Naive thymus-derived CD4-positive, alpha-beta T cell (primary cell): ENCODE measurements around the gene FKBP5. TPM values are rescaled to one million over a fixed set of nuclear protein-coding genes. Genes with fewer than 3 reads are reported as not detected.

ENCODE experiments used
- ATAC-seq: fragments of 150-1000 bp; cut with Tn5 transposase; 2 replicates; pipeline ENCODE4 v1.10.0; 2021; ENCODE audit warnings: mild to moderate bottlenecking, moderate library complexity
- CTCF ChIA-PET: fragments of 350-600 bp; sonication (Branson Sonifier 250); formaldehyde crosslinking; loops from one replicate; lab custom pipeline; 2021; ENCODE audit warnings: antibody characterized with exemption; lab: Charles Lee
- POLR2A ChIA-PET: fragments of 350-600 bp; sonication (Branson Sonifier 250); formaldehyde crosslinking; loops from one replicate; lab custom pipeline; 2021; ENCODE audit warnings: antibody characterized with exemption, inconsistent platforms; lab: Charles Lee
- DNase-seq, 9 donors: peaks; one replicate each; pipeline versions ENCODE4 v3.0.0 to v3.0.0-alpha.2; 2020 to 2022; ENCODE audit warnings: mixed read lengths in 1 of 9
- H3K27ac ChIP-seq: one replicate; pipeline ENCODE4 v1.7.0; 2013; ENCODE audit warnings: mild to moderate bottlenecking, low read depth, low read length, moderate library complexity
- H3K27me3 ChIP-seq, 2 donors: one replicate each; pipeline ENCODE4 v1.7.0; 2013; ENCODE audit warnings: low read length in 2 of 2, mild to moderate bottlenecking in 2 of 2, moderate library complexity in 2 of 2; ENCODE audit not compliant: control insufficient read depth in 2 of 2, insufficient read depth in 2 of 2
- H3K36me3 ChIP-seq, 3 experiments: 1 replicate in 2 of 3; 2 replicates in 1 of 3; pipeline ENCODE4 v1.7.0; 2013; ENCODE audit warnings: low read length in 3 of 3, mild to moderate bottlenecking in 3 of 3, moderate library complexity in 1 of 3; ENCODE audit not compliant: insufficient read depth in 3 of 3, control insufficient read depth in 2 of 3
- H3K4me1 ChIP-seq, 2 donors: one replicate each; pipeline ENCODE4 v1.7.0; 2013; ENCODE audit warnings: low read length in 2 of 2, mild to moderate bottlenecking in 2 of 2, moderate library complexity in 1 of 2; ENCODE audit not compliant: control insufficient read depth in 2 of 2, insufficient read depth in 2 of 2
- H3K4me3 ChIP-seq: 2 replicates; pipeline ENCODE4 v1.7.0; 2013; ENCODE audit warnings: mild to moderate bottlenecking, low read length
- H3K9me3 ChIP-seq, 3 experiments: 1 replicate in 2 of 3; 2 replicates in 1 of 3; pipeline ENCODE4 v1.7.0; 2013; ENCODE audit warnings: low read length in 3 of 3; ENCODE audit not compliant: control insufficient read depth in 2 of 3
- H3K27ac Mint-ChIP-seq, 9 donors: one replicate each; pipeline ENCODE4 v1.8.0; 2020 to 2022; ENCODE audit warnings: mixed read lengths in 9 of 9, mild to moderate bottlenecking in 8 of 9, moderate library complexity in 5 of 9, inconsistent platforms in 2 of 9
- H3K27me3 Mint-ChIP-seq, 5 donors: one replicate each; pipeline ENCODE4 v1.8.0; 2021 to 2022; ENCODE audit warnings: mixed read lengths in 5 of 5, mild to moderate bottlenecking in 1 of 5
- H3K36me3 Mint-ChIP-seq, 5 donors: one replicate each; pipeline ENCODE4 v1.8.0; 2020 to 2022; ENCODE audit warnings: mixed read lengths in 5 of 5, mild to moderate bottlenecking in 3 of 5, inconsistent platforms in 1 of 5
- H3K4me1 Mint-ChIP-seq, 7 donors: one replicate each; pipeline ENCODE4 v1.8.0; 2020 to 2022; ENCODE audit warnings: mixed read lengths in 7 of 7, mild to moderate bottlenecking in 3 of 7, inconsistent platforms in 1 of 7
- H3K4me3 Mint-ChIP-seq, 10 donors: one replicate each; pipeline ENCODE4 v1.8.0; 2020 to 2022; ENCODE audit warnings: mild to moderate bottlenecking in 10 of 10, mixed read lengths in 10 of 10, moderate library complexity in 6 of 10, inconsistent platforms in 2 of 10
- H3K9me3 Mint-ChIP-seq, 11 donors: one replicate each; pipeline ENCODE4 v1.8.0; 2020 to 2022; ENCODE audit warnings: mixed read lengths in 11 of 11, mild to moderate bottlenecking in 4 of 11, inconsistent platforms in 1 of 11, moderate library complexity in 1 of 11
- intact Hi-C, 2 donors: fragments of 100-400 bp; cut with micrococcal nuclease; formaldehyde crosslinking; loops; one replicate each; pipeline ENCODE4 v1.15.1; 2023
- polyA plus RNA-seq, 2 donors: library from polyadenylated mRNA; unstranded; fragments of 300-500 nt; fragmentation: Illumina TruSeq; gene quantifications; one replicate each; pipeline ENCODE4 v1.2.3, GENCODE V29; 2021
- total RNA-seq, 6 experiments: library from RNA in 5 of 6; stranded (reverse) in 5 of 6; gene quantifications; 1 replicate in 5 of 6; 2 replicates in 1 of 6; pipeline ENCODE4 v1.2.3 and lab custom pipeline; 2021 to 2026

Gene FKBP5
- total and polyA plus RNA-seq, 7 experiments from 2014 or later = 56.7 to 324 (median 80.2) TPM

GRCh38 chr6:35626401-35626800, 62.3 kb downstream of the FKBP5 start:
- DNase-seq (no peak), ATAC-seq (no peak)
- H3K4me1 ChIP-seq = peaks cover 5 to 31% of the 10 kb centered on the region in 2 donors
- peaks cover 0 to 23% (median 6%) of the 10 kb centered on the region in 3 experiments for H3K36me3 ChIP-seq
- no peak overlapping the region for H3K4me3 Mint-ChIP-seq
- peaks cover 15 to 61% (median 54%) of the 10 kb centered on the region in 7 donors for H3K4me1 Mint-ChIP-seq
- no peak overlapping the region for H3K27ac ChIP-seq
- H3K4me3 ChIP-seq = no peak overlapping the region
- peak overlapping the region in 7 of 9 donors; percentile 9 to 80 (median 61) for H3K27ac Mint-ChIP-seq
- H3K27me3 ChIP-seq = no peaks in the 10 kb centered on the region
- intact Hi-C loops = no loop called here
- no peaks in the 10 kb centered on the region for H3K9me3 ChIP-seq
- H3K27me3 Mint-ChIP-seq = no peaks in the 10 kb centered on the region
- H3K9me3 Mint-ChIP-seq = peaks cover 0 to 1% (median 0%) of the 10 kb centered on the region in 11 donors
- POLR2A ChIA-PET = interaction anchor here (0.8 to 12.0 kb wide), 5 partner anchors 9 to 108 kb away, joined by 3 to 402 read pairs (median 4); no protein-coding TSS in a partner anchor
- H3K36me3 Mint-ChIP-seq = peaks cover 4 to 49% (median 29%) of the 10 kb centered on the region in 5 donors
- CTCF ChIA-PET = interaction anchor here (0.6 to 12.0 kb wide), 7 partner anchors 24 to 109 kb away, joined by 3 to 364 read pairs (median 5); partner anchors contain the start of gene ARMC12

GRCh38 chr6:35624341-35625070, 64.2 kb downstream of the FKBP5 start:
- Mint-ChIP-seq H3K9me3 (peaks cover 0 to 1% (median 0%) of the 10 kb centered on the region in 11 donors), H3K4me1 (peaks cover 13 to 66% (median 55%) of the 10 kb centered on the region in 7 donors), H3K4me3 (peak overlapping the region in 9 of 10 donors; percentile 11 to 49 (median 34)), H3K36me3 (peaks cover 0 to 40% (median 27%) of the 10 kb centered on the region in 5 donors), H3K27me3 (no peaks in the 10 kb centered on the region), H3K27ac (peak overlapping the region; percentile 64 to 93 (median 90))
- POLR2A ChIA-PET = interaction anchor here (0.6 to 12.0 kb wide), 13 partner anchors 14 to 112 kb away, joined by 3 to 402 read pairs (median 11); partner anchors contain the start of gene ARMC12
- Histone ChIP-seq H3K27me3 (no peaks in the 10 kb centered on the region), H3K4me1 (peaks cover 5 to 35% of the 10 kb centered on the region in 2 donors), H3K9me3 (no peaks in the 10 kb centered on the region), H3K4me3 (no peak overlapping the region), H3K27ac (peak overlapping the region; percentile 66), H3K36me3 (peaks cover 0 to 13% (median 6%) of the 10 kb centered on the region in 3 experiments)
- peak in 7 of 9 donors; percentile 40 to 75 (median 70) for DNase-seq
- intact Hi-C loops = loop anchor here (1.0 to 2.0 kb wide), 6 partner anchors 23 to 112 kb away; partner anchors contain the start of genes ARMC12 (in 1 of the 2) and FKBP5 (in 1 of the 2)
- peak; percentile 88 for ATAC-seq
- CTCF ChIA-PET = interaction anchor here (0.6 to 12.0 kb wide), 31 partner anchors 8 to 1553 kb away, joined by 3 to 364 read pairs (median 5); partner anchors contain the start of gene ARMC12

- H3K9me3 ChIP-seq = no peaks in the 10 kb centered on the region
- intact Hi-C loops = loop anchor here in 1 of 2 donors (2.0 kb wide), 1 partner anchor 19 kb away; no protein-coding TSS in a partner anchor
- CTCF ChIA-PET = interaction anchor here (0.6 to 12.0 kb wide), 8 partner anchors 19 to 307 kb away, joined by 3 to 364 read pairs (median 6); partner anchors contain the start of gene ARMC12
- H3K36me3 ChIP-seq = peaks cover 0 to 14% (median 5%) of the 10 kb centered on the region in 3 experiments
- H3K4me1 Mint-ChIP-seq = peaks cover 19 to 77% (median 66%) of the 10 kb centered on the region in 7 donors
- H3K36me3 Mint-ChIP-seq = peaks cover 4 to 55% (median 39%) of the 10 kb centered on the region in 5 donors
- H3K27ac Mint-ChIP-seq = peak overlapping the region in 8 of 9 donors; percentile 81 to 95 (median 88)
- DNase-seq (peak in 2 of 9 donors; percentile 15 to 25), ATAC-seq (no peak)
- H3K4me3 ChIP-seq = no peak overlapping the region
- peak overlapping the region in 7 of 10 donors; percentile 40 to 73 (median 56) for H3K4me3 Mint-ChIP-seq
- H3K27me3 Mint-ChIP-seq = no peaks in the 10 kb centered on the region
- H3K4me1 ChIP-seq = peaks cover 5 to 42% of the 10 kb centered on the region in 2 donors
- H3K27me3 ChIP-seq = no peaks in the 10 kb centered on the region
- peak overlapping the region; percentile 14 for H3K27ac ChIP-seq
- POLR2A ChIA-PET = interaction anchor here (0.8 to 12.0 kb wide), 6 partner anchors 19 to 113 kb away, joined by 3 to 402 read pairs (median 10); no protein-coding TSS in a partner anchor
- peaks cover 0 to 1% (median 0%) of the 10 kb centered on the region in 11 donors for H3K9me3 Mint-ChIP-seq
Measured at GRCh38 chr6:35622283-35622682, 66.4 kb downstream of the FKBP5 start.

- peak overlapping the region in 6 of 10 donors; percentile 12 to 68 (median 30) for H3K4me3 Mint-ChIP-seq
- POLR2A ChIA-PET = interaction anchor here (0.7 to 12.0 kb wide), 6 partner anchors 18 to 112 kb away, joined by 3 to 402 read pairs (median 8); no protein-coding TSS in a partner anchor
- peaks cover 5 to 54% of the 10 kb centered on the region in 2 donors for H3K4me1 ChIP-seq
- peak overlapping the region in 8 of 9 donors; percentile 48 to 95 (median 82) for H3K27ac Mint-ChIP-seq
- H3K9me3 ChIP-seq = no peaks in the 10 kb centered on the region
- H3K27ac ChIP-seq = no peak overlapping the region
- no peaks in the 10 kb centered on the region for H3K27me3 Mint-ChIP-seq
- H3K36me3 Mint-ChIP-seq = peaks cover 4 to 47% (median 29%) of the 10 kb centered on the region in 5 donors
- no peak for DNase-seq
- CTCF ChIA-PET = interaction anchor here (0.7 to 12.0 kb wide), 7 partner anchors 18 to 115 kb away, joined by 3 to 364 read pairs (median 5); partner anchors contain the start of gene ARMC12
- intact Hi-C loops = no loop called here
- no peaks in the 10 kb centered on the region for H3K27me3 ChIP-seq
- no peak for ATAC-seq
- no peak overlapping the region for H3K4me3 ChIP-seq
- H3K36me3 ChIP-seq = peaks cover 0 to 14% (median 0%) of the 10 kb centered on the region in 3 experiments
- H3K9me3 Mint-ChIP-seq = peaks cover 0 to 1% (median 0%) of the 10 kb centered on the region in 11 donors
- peaks cover 13 to 84% (median 70%) of the 10 kb centered on the region in 7 donors for H3K4me1 Mint-ChIP-seq
Measured at GRCh38 chr6:35620706-35621105, 68.0 kb downstream of the FKBP5 start.

GRCh38 chr6:35613762-35614161, 75.0 kb downstream of the FKBP5 start:
- Mint-ChIP-seq H3K9me3 (peaks cover 0 to 7% (median 0%) of the 10 kb centered on the region in 11 donors), H3K27ac (peak overlapping the region in 8 of 9 donors; percentile 59 to 93 (median 88)), H3K27me3 (no peaks in the 10 kb centered on the region), H3K4me3 (peak overlapping the region in 5 of 10 donors; percentile 18 to 78 (median 29)), H3K4me1 (peaks cover 38 to 92% (median 84%) of the 10 kb centered on the region in 7 donors), H3K36me3 (peaks cover 38 to 77% (median 64%) of the 10 kb centered on the region in 5 donors)
- CTCF ChIA-PET = interaction anchor here (0.9 to 1.3 kb wide), 2 partner anchors 12 to 22 kb away, joined by 4 read pairs; no protein-coding TSS in a partner anchor
- Histone ChIP-seq H3K27me3 (no peaks in the 10 kb centered on the region), H3K36me3 (peaks cover 0 to 32% (median 8%) of the 10 kb centered on the region in 3 experiments), H3K4me1 (peaks cover 12 to 62% of the 10 kb centered on the region in 2 donors), H3K27ac (no peak overlapping the region), H3K4me3 (no peak overlapping the region), H3K9me3 (no peaks in the 10 kb centered on the region)
- intact Hi-C loops = no loop called here
- no peak for ATAC-seq
- POLR2A ChIA-PET = interaction anchor here (1.0 to 1.2 kb wide), 3 partner anchors 10 to 22 kb away, joined by 3 to 5 read pairs (median 5); no protein-coding TSS in a partner anchor
- no peak for DNase-seq
